ENCODE measurements around the gene NDUFS7. TPM values are rescaled to one million over a fixed set of nuclear protein-coding genes. Genes with fewer than 3 reads are reported as not detected.

The NDUFS7 gene
- total RNA-seq, 1 experiment from 2014 or later = 49.5 TPM

- H3K36me3 ChIP-seq = 0 out of 2 replicates have a peak, but pooled peaks cover 2% of the 10 kb centered on the region
- no peaks in the 10 kb centered on the region for H3K9me3 ChIP-seq
- no peak overlapping the region for H3K4me3 ChIP-seq
- H3K27me3 ChIP-seq = no peaks in the 10 kb centered on the region
- no peak for DNase-seq
Observed at GRCh38 chr19:1390890-1391423, 7.2 kb downstream of the NDUFS7 start.

- Histone ChIP-seq H3K4me3 (no peak overlapping the region), H3K36me3 (0 out of 2 replicates have a peak, but pooled peaks cover 2% of the 10 kb centered on the region), H3K27me3 (no peaks in the 10 kb centered on the region), H3K9me3 (no peaks in the 10 kb centered on the region)
- DNase-seq = no peak
Observed at GRCh38 chr19:1392407-1392806, 8.7 kb downstream of the NDUFS7 start.

- Histone ChIP-seq H3K9me3 (no peaks in the 10 kb centered on the region), H3K27me3 (no peaks in the 10 kb centered on the region), H3K36me3 (0 out of 2 replicates have a peak, but pooled peaks cover 2% of the 10 kb centered on the region), H3K4me3 (no peak overlapping the region)
- DNase-seq = no peak
Observed at GRCh38 chr19:1392939-1393530, 9.3 kb downstream of the NDUFS7 start.

GRCh38 chr19:1393841-1394240 lies 10.1 kb downstream of the NDUFS7 start:
- H3K36me3 ChIP-seq = 0 out of 2 replicates have a peak, but pooled peaks cover 2% of the 10 kb centered on the region
- H3K27me3 ChIP-seq = no peaks in the 10 kb centered on the region
- H3K4me3 ChIP-seq = no peak overlapping the region
- no peak for DNase-seq
- no peaks in the 10 kb centered on the region for H3K9me3 ChIP-seq

- DNase-seq = no peak
- Histone ChIP-seq H3K4me3 (no peak overlapping the region), H3K27me3 (no peaks in the 10 kb centered on the region), H3K9me3 (no peaks in the 10 kb centered on the region), H3K36me3 (no peaks in the 10 kb centered on the region)
Observed at GRCh38 chr19:1394252-1395193, 10.8 kb downstream of the NDUFS7 start.

GRCh38 chr19:1395194-1396018 lies 11.7 kb downstream of the NDUFS7 start:
- no peak overlapping the region for H3K4me3 ChIP-seq
- H3K36me3 ChIP-seq = no peaks in the 10 kb centered on the region
- H3K27me3 ChIP-seq = no peaks in the 10 kb centered on the region
- DNase-seq = no peak
- H3K9me3 ChIP-seq = no peaks in the 10 kb centered on the region

GRCh38 chr19:1396019-1396767 lies 12.5 kb downstream of the NDUFS7 start:
- no peak for DNase-seq
- H3K9me3 ChIP-seq = no peaks in the 10 kb centered on the region
- no peak overlapping the region for H3K4me3 ChIP-seq
- H3K27me3 ChIP-seq = no peaks in the 10 kb centered on the region
- no peaks in the 10 kb centered on the region for H3K36me3 ChIP-seq

- H3K36me3 ChIP-seq = no peaks in the 10 kb centered on the region
- no peaks in the 10 kb centered on the region for H3K9me3 ChIP-seq
- DNase-seq = no peak
- H3K27me3 ChIP-seq = no peaks in the 10 kb centered on the region
- no peak overlapping the region for H3K4me3 ChIP-seq
Observed at GRCh38 chr19:1396768-1397679, 13.3 kb downstream of the NDUFS7 start.

- DNase-seq = no peak
- Histone ChIP-seq H3K9me3 (no peaks in the 10 kb centered on the region), H3K36me3 (no peaks in the 10 kb centered on the region)
Observed at GRCh38 chr19:1397838-1398237, 14.1 kb downstream of the NDUFS7 start.

GRCh38 chr19:1399079-1399478 lies 15.4 kb downstream of the NDUFS7 start:
- Histone ChIP-seq H3K36me3 (no peaks in the 10 kb centered on the region), H3K27me3 (no peaks in the 10 kb centered on the region), H3K9me3 (no peaks in the 10 kb centered on the region), H3K4me3 (no peak overlapping the region)
- no peak for DNase-seq

More at GRCh38 chr19:1397838-1398237, 14.1 kb downstream of the NDUFS7 start:
- Histone ChIP-seq H3K27me3 (no peaks in the 10 kb centered on the region), H3K4me3 (no peak overlapping the region)

- Histone ChIP-seq H3K36me3 (no peaks in the 10 kb centered on the region), H3K4me3 (no peak overlapping the region), H3K9me3 (no peaks in the 10 kb centered on the region), H3K27me3 (no peaks in the 10 kb centered on the region)
- DNase-seq = no peak
Observed at GRCh38 chr19:1399745-1400144, 16.0 kb downstream of the NDUFS7 start.

GRCh38 chr19:1400281-1401137 lies 16.8 kb downstream of the NDUFS7 start:
- no peak for DNase-seq
- Histone ChIP-seq H3K9me3 (no peaks in the 10 kb centered on the region), H3K4me3 (peak overlapping the region; percentile 49), H3K27me3 (no peaks in the 10 kb centered on the region), H3K36me3 (no peaks in the 10 kb centered on the region)

- Histone ChIP-seq H3K27me3 (no peaks in the 10 kb centered on the region), H3K36me3 (no peaks in the 10 kb centered on the region), H3K4me3 (peak within 1 kb of the TSS; percentile 49), H3K9me3 (no peaks in the 10 kb centered on the region)
- peak; percentile 43 for DNase-seq
Observed at GRCh38 chr19:1401138-1401888, 17.6 kb downstream of the NDUFS7 start, which contains the start of gene GAMT. Gene GAMT (minus strand): TSS chr19:1401542. CDS start chr19:1401476, 66 bp downstream.

GRCh38 chr19:1401889-1402217 lies 18.1 kb downstream of the NDUFS7 start:
- no peaks in the 10 kb centered on the region for H3K9me3 ChIP-seq
- H3K4me3 ChIP-seq = peak overlapping the region; percentile 49
- H3K27me3 ChIP-seq = no peaks in the 10 kb centered on the region
- DNase-seq = no peak
- no peaks in the 10 kb centered on the region for H3K36me3 ChIP-seq
